Fibroblast of lung (primary cell): ENCODE results near the gene ETF1.

Source experiments
- CTCF ChIP-seq, 2 donors: IDR thresholded peaks in 1 of 2; conservative IDR thresholded peaks in 1 of 2; 1 replicate in 1 of 2; 2 replicates in 1 of 2; pipeline ENCODE4 v1.5.1; 2011 to 2012; ENCODE audit warnings: low read length in 2 of 2, control low read depth in 1 of 2, inconsistent platforms in 1 of 2, low read depth in 1 of 2, mild to moderate bottlenecking in 1 of 2
- EZH2 ChIP-seq: IDR thresholded peaks from 2 replicates; pipeline ENCODE4 v1.5.1; 2012; ENCODE audit warnings: low read length, control low read depth, mild to moderate bottlenecking; ENCODE audit errors: missing control alignments

GRCh38 chr5:138560971-138561370 lies 17.9 kb upstream of the ETF1 start:
- TF ChIP-seq EZH2 = no peak
- no peak for TF ChIP-seq CTCF (conservative IDR thresholded peaks at IDR 0.05 in 1 of 2, IDR thresholded peaks at IDR 0.05 in 1 of 2; ENCODE audit: low read depth in 1 of 2, low read length in 2 of 2)
